SK-N-MC (cell line): ENCODE results near the gene ASB10.

Experiments used
- EZH2 ChIP-seq: fragments of 200-600 bp; sonication (generic); IDR thresholded peaks from one replicate; pipeline ENCODE4 v1.6.1; 2017; ENCODE audit warnings: antibody characterized with exemption
- POLR2AphosphoS5 ChIP-seq: IDR thresholded peaks from 2 replicates; pipeline ENCODE4 v1.6.1; 2012; ENCODE audit warnings: mild to moderate bottlenecking, low read depth, low read length, borderline replicate concordance

DNA sequence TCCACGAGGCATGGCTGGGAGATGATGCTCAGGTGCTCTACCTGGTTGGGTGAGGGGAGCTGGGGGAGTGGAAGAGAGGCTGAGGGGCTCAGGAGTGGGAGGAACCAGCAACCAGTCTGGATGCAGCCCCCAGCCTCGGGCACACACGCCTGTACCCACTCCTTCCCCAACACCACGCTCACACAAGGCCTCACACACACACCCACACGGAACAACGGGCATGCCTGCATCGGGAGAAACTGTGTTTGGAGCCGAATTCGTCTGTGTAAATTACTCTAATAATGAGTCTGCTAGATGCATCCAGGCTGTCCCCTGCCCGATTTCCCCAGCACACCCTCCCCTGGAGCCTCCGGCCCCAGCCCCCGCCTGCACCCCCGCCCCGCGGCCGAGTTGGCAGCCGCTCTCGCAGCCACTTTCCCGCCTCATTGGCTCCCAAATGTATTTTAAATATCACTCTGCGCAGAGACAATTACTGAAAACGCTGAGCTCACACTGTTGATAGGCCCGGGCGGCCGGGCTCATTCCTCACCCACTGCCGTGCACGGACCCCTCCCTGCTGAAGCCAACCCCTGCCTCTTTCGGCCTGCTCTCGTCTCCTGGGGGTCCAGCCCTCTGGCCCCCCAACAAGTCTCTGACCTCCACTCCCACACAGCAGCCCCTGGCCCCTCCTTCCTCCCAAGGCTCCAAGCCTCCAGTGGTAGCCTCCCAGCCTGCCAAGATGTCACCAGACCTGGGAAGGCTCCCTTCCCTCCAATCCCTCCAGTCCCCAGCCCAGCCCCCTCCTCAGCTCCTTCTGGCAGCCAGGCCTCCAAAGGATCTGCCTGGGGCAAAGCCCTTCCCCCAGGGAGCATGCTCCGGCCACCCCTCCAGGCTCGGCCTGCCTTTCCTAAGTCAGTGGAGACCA is 12.1 kb upstream of the ASB10 start:
- TF ChIP-seq EZH2 (no peak), POLR2AphosphoS5 (no peak)
